RWPE2 (cell line): ENCODE data around the gene PRKAA1.

Source experiments
- ATAC-seq: fragments of 200-7000 bp; cut with Tn5 transposase; 3 replicates; pipeline ENCODE4 v1.9.1; 2021; ENCODE audit warnings: low read depth
- DNase-seq: peaks from one replicate; pipeline ENCODE4 v3.0.0-alpha.2; 2020; ENCODE audit warnings: low spot score
- H3K27ac ChIP-seq: fragments of 450-650 bp; 2 replicates; pipeline ENCODE4 v1.5.1; 2017; ENCODE audit warnings: mild to moderate bottlenecking; ENCODE audit not compliant: poor library complexity, severe bottlenecking
- H3K27me3 ChIP-seq: fragments of 250-450 bp; sonication (Bioruptor Pico); 2 replicates; pipeline ENCODE4 v1.5.1; 2021; ENCODE audit warnings: mild to moderate bottlenecking, moderate library complexity; ENCODE audit not compliant: insufficient read depth, poor library complexity, severe bottlenecking
- H3K36me3 ChIP-seq: fragments of 250-450 bp; sonication (Bioruptor Pico); 2 replicates; pipeline ENCODE4 v1.5.1; 2020; ENCODE audit warnings: low read depth, mild to moderate bottlenecking, moderate library complexity
- H3K4me1 ChIP-seq: fragments of 250-450 bp; sonication (Bioruptor Pico); 2 replicates; pipeline ENCODE4 v1.5.1; 2021; ENCODE audit warnings: mild to moderate bottlenecking, moderate library complexity; ENCODE audit not compliant: insufficient read depth, poor library complexity, severe bottlenecking
- H3K4me3 ChIP-seq: fragments of 250-450 bp; sonication (Bioruptor Pico); 2 replicates; pipeline ENCODE4 v1.5.1; 2021; ENCODE audit warnings: mild to moderate bottlenecking, moderate library complexity; ENCODE audit not compliant: severe bottlenecking
- H3K9me3 ChIP-seq: fragments of 250-450 bp; sonication (Bioruptor Pico); 2 replicates; pipeline ENCODE4 v1.5.1; 2021; ENCODE audit warnings: mild to moderate bottlenecking, moderate library complexity; ENCODE audit not compliant: severe bottlenecking
- TF ChIP-seq, protein P1 (sequence below): fragments of 450-650 bp; IDR thresholded peaks from one replicate; pipeline ENCODE4 v1.5.1; 2017; ENCODE audit warnings: mild to moderate bottlenecking, moderate library complexity; ENCODE audit not compliant: poor library complexity, severe bottlenecking

Gene PRKAA1

DNA sequence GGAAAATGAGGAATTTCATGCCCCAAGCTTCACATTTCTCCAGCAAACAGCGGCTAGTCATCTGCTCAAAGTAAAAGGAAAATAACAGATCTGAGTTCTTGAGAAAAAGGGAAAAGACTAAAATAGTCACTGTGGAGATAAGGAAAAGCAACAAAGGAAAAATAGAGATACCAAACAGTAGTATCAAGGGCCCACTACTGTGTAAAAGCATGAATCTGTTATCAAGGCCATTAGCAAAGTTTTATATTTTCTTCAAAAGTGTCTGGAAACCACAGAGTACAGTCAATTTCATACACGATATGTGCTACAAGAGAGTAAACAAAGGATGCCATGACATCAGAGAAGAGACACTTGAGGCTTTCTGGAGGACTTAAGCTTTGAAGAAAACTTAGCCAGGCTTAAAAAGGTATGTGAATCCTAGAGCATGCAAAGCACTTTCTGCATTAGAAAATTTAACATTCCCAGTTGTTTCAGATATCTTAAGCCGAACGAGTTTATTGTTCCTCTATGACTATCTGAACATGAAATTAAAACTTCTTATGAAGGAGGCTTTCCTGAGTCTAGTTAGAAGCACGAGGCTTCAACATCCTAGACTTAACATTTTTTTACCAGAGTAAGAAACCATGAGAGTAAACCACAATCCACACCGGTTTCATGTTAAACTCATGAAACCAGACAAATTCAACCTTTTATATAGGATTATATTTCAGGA, 43.6 kb downstream of the PRKAA1 start:
- Histone ChIP-seq H3K36me3 (peaks cover 6% of the 10 kb centered on the region), H3K27me3 (no peaks in the 10 kb centered on the region), H3K4me3 (peak overlapping the region; percentile 66), H3K9me3 (no peaks in the 10 kb centered on the region), H3K4me1 (peaks cover 6% of the 10 kb centered on the region), H3K27ac (peak overlapping the region; percentile 64)
- no peak for DNase-seq
- TF ChIP-seq, protein P1, sequence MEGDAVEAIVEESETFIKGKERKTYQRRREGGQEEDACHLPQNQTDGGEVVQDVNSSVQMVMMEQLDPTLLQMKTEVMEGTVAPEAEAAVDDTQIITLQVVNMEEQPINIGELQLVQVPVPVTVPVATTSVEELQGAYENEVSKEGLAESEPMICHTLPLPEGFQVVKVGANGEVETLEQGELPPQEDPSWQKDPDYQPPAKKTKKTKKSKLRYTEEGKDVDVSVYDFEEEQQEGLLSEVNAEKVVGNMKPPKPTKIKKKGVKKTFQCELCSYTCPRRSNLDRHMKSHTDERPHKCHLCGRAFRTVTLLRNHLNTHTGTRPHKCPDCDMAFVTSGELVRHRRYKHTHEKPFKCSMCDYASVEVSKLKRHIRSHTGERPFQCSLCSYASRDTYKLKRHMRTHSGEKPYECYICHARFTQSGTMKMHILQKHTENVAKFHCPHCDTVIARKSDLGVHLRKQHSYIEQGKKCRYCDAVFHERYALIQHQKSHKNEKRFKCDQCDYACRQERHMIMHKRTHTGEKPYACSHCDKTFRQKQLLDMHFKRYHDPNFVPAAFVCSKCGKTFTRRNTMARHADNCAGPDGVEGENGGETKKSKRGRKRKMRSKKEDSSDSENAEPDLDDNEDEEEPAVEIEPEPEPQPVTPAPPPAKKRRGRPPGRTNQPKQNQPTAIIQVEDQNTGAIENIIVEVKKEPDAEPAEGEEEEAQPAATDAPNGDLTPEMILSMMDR = no peak
- no peak for ATAC-seq

- TF ChIP-seq, protein P1 = no peak
- no peaks in the 10 kb centered on the region for H3K4me1 ChIP-seq
- no peak overlapping the region for H3K4me3 ChIP-seq
- H3K27me3 ChIP-seq = no peaks in the 10 kb centered on the region
- DNase-seq (no peak), ATAC-seq (no peak)
- H3K27ac ChIP-seq = no peak overlapping the region
- H3K36me3 ChIP-seq = peaks cover 27% of the 10 kb centered on the region
- H3K9me3 ChIP-seq = no peaks in the 10 kb centered on the region
Measured at GRCh38 chr5:40746703-40747102, 51.5 kb downstream of the PRKAA1 start.

- Histone ChIP-seq H3K27ac (no peak overlapping the region), H3K4me1 (no peaks in the 10 kb centered on the region), H3K9me3 (no peaks in the 10 kb centered on the region), H3K27me3 (no peaks in the 10 kb centered on the region), H3K36me3 (peaks cover 41% of the 10 kb centered on the region), H3K4me3 (no peak overlapping the region)
- ATAC-seq (no peak), DNase-seq (no peak)
- TF ChIP-seq, protein P1 = no peak
Measured at GRCh38 chr5:40743771-40744170, 54.4 kb downstream of the PRKAA1 start.

GRCh38 chr5:40738502-40738901, 59.7 kb downstream of the PRKAA1 start:
- no peak for DNase-seq
- H3K27ac ChIP-seq = no peak overlapping the region
- no peak overlapping the region for H3K4me3 ChIP-seq
- H3K4me1 ChIP-seq = peaks cover 8% of the 10 kb centered on the region
- H3K9me3 ChIP-seq = no peaks in the 10 kb centered on the region
- ATAC-seq = no peak
- peaks cover 18% of the 10 kb centered on the region for H3K36me3 ChIP-seq
- no peaks in the 10 kb centered on the region for H3K27me3 ChIP-seq
- TF ChIP-seq, protein P1 = no peak

DNA sequence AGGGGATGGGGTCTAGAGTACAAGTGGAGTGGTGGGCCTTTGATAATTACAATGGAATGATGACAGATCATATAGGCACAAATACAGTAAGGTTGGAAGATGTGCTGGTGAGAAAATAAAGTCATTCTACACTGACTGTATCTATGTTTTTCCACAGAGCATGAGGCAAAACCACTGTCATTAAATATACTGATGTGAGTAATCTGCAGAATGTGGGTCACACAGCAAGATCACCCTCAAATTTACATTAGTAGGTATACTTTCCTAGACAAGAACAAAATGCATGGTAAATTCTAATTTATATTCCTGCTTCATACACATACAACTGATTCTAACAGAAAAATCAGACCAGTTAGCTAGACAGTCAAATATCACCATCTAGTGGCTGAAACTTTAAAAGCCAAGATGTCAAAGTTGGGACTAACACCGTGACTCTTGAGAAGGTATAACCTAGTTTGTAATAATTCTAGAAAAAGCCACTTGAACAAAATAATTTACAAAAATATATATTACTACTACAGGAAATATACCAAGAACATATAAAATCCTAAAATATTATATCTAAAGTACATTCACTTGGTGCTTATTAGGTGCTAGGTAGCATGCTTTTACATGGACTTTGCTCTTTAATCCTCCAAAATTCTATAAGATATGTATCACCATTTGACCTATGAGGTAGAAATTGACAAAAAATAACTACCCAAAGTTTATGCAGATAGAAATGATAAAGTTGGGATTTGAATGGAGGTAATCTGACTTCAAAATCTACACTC, 61.9 kb downstream of the PRKAA1 start:
- Histone ChIP-seq H3K27ac (no peak overlapping the region), H3K4me1 (peaks cover 8% of the 10 kb centered on the region), H3K4me3 (no peak overlapping the region), H3K9me3 (no peaks in the 10 kb centered on the region), H3K36me3 (peaks cover 10% of the 10 kb centered on the region), H3K27me3 (no peaks in the 10 kb centered on the region)
- ATAC-seq = peak; percentile 59
- no peak for DNase-seq
- TF ChIP-seq, protein P1 = peak; percentile 95
